Bone marrow (tissue), 2 donors: ENCODE data around the gene HDAC4.

Source experiments
- DNase-seq, 2 donors: peaks; one replicate each; lab custom pipeline; 2025; lab: John Stamatoyannopoulos, UW

Gene HDAC4

DNA sequence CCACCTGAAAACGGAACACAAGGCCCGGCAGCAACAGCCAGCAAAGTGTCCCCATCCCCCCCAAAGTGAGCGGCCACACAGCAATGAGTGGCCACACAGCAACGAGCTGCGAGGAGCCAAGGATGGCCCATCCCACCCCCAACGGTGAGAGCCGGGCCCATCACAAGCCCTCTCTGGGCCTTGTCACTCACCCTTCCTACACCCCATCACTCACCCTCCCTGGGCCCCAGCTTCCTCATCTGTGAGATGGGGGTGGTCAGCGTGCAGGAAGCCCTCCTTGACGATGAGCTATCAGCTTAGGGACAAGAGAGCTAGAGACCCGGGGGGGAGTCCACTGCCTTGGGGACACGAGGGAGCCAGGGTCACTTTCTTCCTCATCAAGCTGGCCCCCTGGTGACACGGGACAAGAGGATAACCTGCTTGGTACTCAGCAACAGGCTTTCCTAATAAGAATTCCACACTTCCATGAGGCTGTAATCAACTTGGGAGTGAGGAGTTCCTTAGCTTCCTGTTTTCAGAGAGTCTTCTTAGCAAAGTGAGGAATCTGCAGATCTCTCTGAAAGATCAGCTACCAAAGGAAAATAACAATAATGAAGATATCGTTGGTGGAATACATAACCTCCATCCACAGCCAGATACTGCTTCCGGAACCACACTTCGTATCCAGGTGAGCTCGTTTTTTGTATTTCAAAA is 92.8 kb downstream of the HDAC4 start:
- DNase-seq, result no peak

DNA sequence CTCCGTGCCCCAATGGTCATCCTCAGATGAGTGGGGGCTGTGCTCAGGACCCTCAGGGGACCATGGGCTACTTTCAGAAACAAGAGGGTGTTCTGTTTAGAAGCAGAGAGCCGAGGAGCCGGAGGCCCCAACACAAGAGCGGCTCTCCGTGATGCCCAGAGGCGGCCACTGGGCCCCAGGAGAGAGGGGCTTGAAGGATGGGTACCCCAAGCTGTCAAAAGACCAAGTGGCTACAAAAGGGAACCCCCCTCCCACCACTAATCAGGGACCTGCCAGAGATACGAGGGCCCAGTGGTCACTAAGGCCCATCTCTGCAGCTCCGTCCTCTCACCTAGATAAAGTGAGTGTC is 93.6 kb downstream of the HDAC4 start:
- no peak for DNase-seq

DNA sequence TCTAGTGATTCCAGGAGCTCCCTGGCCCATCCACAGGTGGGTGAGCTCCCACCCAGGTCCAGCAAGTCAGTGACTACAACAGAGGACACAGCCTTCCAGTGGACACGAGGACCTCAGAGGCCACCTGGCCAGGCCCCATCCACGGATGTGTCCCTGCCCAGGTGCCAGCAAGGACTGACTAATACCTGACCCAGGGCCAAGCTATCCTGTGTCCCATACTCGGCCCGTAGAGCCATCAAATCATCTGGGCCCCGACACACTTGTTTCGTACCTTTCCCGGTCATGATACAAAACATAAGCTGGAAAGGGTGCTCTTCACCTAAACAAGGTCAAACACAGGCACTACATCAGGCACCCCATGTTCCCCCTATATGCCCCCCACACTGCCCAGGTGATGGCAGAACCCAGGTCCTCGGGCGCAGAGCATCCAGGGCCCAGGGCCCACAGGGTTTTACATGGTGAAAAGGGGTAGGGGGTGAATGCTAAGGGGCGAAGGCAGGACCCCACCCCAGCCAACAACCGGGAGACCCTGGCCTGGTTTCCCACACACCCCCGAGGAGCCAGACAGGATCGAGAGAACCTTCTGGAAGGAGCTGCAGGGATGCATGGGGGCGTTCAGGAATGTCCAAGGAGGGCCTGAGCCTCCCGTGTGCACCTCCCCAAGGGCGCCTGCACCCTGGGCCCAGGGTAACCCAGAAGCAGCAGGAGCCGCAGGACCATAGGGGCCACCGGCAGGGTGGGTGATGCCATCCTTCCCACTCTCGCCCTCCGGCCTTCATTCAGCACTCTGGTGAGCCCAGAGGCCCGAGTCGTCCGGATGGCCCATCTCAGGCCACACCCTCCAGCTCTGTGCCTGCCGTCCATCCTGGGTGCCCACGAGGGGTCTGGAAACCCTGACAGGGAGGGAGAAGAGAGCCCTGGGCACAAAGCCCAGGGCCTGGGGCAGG is 94.3 kb downstream of the HDAC4 start:
- no peak for DNase-seq

DNA sequence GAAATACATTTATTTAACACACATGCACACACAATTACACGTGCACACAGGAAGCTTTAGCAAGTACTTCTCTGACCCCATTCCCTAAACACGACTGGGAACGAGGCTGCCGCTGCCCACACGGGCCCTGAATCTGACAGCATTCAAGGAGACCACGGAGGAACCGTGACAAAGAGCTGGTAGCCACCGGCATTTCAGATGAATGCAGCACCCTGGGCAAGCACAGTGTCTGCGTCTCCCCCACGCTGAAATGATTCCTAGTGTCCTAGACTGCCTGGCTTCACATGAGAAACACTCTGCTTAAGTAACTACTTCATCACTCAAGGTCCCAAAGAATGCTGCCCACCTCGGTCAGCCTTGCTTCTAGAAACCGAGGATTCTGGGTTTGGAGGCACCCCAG is 95.0 kb downstream of the HDAC4 start:
- no peak for DNase-seq

DNA sequence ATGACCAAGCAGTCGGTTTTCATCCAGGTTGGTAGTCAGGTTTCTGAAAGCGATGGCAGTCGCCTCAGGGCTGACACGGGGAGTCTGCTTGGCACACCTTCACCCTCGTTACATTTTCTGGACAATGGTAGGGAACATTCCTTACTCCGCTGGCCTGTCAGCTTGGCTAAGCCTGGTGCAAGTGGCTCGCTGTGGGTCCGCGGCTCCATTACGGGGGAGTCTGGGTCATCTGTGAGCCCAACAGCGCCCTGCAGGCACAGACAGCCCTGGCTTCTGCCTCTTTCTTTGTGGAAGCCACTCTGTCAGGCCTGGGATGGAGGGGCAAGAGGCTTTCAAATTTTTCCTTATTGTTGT is 95.6 kb downstream of the HDAC4 start:
- DNase-seq, result no peak

DNA sequence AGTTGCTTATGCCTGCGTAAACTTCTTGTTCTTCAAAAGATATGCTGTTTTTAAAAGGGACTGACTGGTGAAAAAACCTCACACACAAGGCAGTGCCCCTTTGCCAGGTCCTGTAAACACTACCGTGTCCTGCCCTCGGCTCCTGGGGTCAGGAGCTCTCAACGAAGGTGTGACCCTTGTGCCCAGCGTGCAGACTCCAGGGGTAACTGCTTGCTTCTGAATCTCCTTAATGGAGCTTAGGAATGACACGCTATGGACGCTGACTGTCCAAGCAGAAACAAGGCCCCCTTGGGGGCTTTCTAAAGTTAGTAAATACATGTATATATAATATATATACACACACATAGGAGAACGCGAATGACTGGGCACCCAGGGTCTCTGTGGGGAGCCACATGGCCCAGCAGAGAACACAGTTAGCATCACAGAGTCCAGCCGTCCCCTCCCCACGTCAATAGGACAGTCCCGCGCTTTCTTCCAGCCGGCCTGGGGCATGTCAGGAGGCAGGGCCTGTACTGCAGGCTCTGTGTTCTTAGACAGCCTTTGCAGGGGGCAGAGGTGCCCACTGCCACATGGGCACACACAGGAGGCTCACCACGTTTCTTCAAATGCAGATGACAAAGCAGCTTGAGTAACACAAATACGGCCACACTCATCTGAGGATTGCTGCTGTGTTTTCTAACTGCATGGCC is 96.1 kb downstream of the HDAC4 start:
- no peak for DNase-seq

DNA sequence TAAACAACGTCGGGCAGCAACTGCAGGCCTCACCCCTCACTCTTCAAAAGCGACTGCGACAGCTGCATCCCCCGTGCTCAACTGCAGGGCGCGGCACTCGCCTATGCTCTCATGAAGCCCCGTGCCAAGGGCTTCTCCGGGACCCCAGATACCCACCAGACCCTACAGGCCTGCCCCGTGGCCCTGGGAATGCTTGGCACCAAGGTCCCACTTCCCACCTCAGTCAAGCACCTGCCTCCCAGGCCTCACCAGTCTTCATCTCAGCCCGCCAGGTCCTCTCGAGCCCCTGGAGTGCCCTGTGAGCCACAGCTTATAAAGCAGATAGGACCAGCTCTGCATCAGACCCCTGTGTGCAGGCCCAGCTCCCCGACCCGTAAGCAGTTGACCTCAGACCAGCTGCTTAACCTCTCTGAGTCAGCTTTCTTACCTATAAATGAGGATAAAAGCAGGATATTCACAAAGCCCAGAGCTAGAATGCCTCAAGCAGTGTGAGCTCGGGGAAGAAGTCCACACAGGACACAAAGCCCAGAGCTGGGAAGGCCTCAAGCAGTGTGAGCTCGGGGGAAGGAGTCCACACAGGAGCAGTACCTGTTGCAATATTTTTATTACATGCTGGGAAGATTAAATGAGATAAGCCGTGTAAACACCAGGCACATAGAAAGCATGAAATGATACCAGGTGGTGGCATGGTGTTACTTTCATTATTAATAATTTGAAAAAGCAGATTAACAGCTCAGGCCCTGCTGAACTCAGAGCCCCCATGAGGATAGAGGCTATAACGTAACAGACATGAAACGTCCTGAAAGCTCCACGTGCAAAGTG is 96.9 kb downstream of the HDAC4 start:
- no peak for DNase-seq

DNA sequence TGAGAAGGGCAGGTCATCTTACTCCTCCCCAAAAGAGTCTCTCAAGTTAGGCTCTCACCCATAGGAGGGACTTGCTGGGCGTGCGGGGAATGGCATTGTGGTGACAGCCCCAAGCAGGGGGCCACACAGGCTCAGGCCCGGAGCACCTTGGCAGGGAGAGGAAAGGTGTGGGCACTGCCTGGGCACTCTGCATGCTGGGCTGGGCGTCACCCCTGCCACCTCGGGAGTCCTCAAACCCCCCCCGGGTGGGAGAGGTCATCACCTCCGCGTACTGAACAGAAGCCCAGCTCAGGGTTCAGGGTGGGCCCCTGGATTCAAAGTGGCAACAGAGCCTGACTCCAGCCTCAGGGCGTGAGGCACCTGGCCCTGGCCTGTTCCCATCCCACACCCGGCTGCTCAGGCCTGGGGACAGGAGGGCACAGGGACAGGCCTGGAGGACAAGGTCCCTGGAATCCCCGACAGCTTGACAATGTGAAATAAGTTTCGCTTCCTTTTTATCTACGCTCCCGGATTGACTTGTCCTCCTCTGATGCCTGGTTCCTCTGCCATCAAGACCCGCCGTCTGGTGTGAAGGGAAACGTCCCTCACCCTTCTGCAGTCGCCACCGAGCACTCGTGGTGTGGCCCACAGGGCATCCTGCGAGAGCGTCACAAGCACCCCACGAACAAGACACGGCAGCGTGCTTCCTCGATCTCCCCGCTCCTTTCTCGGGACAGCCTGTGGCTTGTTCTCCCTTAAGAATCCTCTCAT is 97.8 kb downstream of the HDAC4 start:
- peak in 1 of 2 donors; percentile 10 for DNase-seq

DNA sequence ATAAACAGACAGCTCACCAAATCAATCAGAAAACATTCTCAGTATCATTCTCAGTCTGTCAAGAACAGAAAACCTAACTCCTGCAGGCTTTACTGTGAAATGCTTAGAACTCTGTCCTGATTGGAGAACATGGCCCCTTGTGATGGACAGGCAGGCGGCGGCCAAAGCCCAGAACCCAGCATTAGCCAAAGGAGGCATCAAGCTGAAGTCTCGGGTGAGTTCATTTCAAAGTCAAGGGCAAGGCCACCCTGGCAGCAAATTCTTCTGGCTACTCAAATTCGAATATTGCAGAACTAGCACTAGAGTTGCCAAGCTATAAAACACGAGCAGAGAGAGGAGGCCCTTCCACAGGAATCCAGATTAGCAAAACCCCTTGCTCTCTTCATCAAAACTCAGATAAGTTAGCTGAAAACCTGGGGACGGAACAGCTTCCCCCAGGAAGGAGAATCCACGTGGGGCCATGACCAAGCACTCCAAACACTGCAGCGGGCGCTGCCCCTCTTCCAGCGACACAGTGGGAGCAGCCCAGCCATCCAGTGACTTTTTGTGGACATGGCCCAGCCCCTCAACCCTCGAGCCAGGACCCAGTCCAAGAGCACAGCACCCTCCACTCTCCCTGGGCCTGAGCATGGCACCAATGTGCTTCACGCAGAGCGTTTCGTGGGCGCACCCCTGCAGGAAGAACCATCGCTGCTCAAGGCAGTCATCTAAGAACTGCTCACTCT is 98.6 kb downstream of the HDAC4 start:
- no peak for DNase-seq

DNA sequence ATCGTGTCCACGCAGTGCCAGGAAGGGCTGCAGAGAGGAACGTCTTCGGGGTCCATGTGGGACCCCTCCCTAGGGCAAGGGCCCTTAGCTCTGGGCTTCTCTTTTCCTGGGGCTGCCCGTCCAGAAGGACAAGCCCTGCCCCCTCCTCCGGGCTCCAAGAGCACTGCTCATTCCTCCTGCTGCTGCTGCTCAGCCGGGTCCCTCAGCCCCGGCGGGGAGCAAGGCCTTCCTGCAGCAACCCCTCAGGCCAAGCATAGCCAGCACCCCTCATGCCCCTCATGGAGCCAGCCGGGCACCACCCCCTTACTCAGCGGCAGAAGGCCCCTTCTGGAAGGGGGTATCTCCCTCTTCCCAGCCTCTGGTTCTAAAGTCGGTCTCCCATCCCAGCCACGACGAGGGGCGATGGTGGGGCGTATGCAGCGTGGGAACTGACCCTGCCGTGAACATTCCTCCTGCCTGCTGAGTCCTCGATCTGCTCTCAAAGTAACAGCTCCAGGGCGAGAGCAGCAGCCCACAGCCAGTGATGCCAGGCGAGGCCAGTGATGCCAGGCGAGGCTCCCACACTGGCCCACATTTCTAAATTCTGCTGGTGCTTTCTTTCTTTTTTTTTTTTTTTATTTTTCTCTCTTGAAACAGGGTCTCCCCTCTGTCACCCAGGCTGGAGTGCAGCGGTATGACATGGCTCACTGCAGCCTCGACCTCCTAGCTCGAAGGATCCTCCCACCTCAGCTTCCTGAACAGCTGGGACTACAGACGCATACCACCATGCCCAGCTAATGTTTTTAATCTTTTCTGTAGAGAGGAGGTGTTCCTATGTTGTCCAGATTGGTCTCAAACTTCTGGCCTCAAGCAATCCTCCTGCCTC is 99.7 kb downstream of the HDAC4 start:
- DNase-seq, result no peak

DNA sequence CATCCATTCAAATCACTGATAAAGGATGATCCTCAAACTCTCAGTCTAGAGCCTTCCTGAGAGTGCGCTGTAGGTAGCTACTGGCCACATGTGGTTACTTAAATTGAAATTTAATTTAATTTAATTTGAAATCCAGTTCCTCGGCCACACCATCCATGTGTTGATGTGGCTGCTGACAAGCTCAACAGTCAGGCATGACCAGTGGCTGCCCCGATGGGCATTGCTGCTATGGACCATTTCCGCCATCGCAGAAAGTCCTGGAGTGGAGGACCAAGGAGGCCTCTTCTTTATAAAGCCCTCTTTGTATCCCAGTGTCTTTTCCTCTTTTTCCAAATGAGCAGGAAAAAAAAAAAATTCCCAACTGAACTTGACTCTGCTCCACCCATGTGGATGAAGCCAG is 100.6 kb downstream of the HDAC4 start:
- DNase-seq, result no peak

DNA sequence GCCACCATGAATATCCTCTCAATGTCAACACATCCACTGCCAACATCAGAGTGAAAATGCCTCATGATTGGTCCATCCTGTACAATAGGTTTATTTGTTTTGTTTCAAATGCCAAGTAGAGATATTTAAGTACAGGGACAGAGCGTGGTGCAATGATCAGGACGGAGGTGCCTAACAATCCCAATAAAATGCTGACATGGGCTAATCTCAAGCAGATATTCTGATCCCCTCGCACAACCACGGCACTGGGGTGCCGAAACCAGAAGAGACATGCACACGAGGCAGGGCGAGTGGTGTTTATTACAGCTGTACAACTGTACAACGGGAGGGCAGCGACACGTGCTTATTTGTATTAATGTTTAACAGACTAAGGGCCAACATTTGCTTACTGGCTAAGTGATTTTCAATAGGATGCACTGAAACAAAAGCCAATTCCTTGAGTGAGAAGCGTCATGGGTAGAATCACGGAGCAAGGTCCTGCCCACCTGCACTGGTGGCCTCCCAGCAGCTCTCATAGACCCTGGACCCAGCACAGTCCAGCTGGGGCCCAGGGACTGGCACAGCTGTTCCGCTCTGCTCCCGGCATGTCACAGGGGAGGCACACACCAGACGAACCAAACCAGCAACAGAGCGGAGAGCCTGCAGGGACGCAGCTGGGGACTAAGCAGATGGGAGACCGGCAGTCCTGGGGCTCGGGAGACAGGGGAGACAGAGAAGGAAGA is 101.4 kb downstream of the HDAC4 start:
- no peak for DNase-seq

DNA sequence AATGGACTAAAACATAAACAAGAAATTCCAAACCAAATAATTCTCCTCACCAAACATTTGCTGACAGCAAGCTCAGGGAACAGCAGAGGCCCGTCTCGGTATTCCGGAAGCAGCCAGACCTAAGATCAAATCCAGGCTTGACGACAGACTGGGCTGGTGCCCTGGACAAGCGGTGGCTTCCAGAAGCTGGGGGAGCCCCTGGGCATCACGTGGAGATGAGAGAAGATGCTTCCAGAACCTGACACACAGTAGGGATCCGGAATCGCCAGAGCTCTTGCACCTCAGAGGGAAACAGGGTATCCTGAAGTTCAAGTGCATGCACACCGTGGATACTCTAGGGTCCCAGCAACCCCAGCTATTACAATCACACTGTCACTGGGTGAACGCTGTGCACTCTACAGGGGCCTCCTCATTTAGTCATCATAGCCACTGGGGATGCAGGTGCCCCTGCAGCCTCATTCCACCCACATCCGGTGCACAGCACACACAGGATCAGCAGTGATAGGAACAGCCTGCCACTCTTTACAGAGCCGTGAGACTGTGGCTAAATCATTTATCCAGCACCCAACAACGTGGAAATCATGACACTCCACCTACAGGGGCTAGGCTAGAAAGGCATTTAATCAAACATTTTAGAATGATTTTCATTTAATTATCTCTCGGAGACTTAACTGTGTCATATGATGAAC is 102.6 kb downstream of the HDAC4 start:
- DNase-seq, result no peak

DNA sequence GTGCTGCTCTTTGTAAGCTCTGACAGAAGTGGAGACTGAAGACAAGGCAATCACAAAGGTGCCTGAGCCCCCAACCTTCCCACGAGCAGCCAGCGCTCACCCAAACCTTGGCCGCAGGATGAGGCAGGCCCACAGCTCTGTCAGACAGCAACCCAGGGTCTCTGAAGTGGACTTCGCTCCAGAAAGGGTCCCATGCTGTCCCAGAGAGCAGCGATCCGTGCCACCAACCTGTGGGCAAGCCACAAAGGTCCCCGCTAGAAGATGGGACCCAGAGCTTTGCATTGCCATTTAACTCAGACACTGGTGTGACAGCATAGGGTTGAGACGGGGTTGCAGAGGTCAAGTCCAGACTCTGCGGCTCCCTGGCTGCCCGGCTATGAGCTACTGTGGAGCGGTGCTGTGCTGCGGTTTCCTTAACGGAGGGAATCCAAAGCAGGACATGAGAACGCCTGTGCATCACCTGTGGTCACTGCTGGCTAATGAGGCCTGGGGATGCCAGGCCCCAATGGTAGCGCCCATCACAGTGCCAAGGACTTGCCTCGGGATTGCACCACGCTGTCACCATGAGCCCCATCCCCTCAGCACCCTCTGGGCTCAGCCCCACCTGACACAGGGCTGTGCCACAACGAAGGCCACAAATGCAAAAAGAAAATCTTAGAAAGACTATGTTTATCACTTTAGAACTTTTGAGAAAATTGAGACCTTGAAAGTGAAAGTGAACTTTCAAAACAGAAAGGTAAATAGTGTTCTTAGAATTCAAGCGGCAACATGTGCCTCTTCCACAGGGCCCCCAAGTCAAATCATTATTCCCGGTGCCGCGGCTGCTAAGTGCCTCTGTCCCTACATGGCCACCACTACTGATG is 103.4 kb downstream of the HDAC4 start:
- DNase-seq, result no peak

DNA sequence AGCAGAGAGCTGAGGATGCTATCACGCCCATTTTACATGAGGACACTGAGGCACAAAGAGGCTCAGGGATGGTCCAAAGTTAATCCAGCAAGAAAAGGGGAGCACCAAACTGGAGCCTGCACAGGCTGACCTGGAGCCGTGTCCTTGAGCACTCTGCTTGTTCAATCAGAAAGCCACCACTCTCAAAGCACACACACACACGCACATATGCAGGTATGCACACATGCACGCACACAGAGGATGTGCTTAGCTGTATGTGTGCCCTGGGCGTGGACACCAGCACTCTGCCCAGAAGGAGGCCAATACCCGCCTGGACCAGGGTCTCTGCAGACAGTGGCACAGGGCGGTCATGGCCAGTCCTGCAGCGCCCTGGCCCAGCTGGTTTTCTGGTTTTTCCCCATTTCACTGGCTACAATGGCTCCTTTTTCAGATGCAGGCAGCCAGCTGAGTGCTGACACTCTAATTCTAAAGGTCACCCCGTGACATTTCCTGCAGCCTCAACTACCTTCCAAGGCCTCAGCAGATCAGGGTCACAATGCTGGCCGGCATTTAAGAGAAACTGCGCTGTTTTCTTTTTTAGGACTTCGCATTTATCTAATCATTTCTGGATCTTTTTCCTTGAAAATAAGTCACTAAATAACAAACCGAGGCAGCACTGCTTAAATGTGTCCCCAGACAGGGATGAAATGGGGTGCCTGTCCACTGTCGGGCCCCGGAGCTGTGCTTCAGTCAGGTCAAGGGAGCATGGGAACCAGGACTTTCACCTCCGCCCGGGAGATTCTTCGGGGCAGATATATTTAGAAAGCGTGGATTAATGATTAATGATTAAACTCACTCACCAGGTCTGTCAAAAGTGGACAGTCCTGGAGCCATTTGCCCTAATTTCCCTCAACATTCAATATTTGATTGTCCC is 104.5 kb downstream of the HDAC4 start:
- no peak for DNase-seq

DNA sequence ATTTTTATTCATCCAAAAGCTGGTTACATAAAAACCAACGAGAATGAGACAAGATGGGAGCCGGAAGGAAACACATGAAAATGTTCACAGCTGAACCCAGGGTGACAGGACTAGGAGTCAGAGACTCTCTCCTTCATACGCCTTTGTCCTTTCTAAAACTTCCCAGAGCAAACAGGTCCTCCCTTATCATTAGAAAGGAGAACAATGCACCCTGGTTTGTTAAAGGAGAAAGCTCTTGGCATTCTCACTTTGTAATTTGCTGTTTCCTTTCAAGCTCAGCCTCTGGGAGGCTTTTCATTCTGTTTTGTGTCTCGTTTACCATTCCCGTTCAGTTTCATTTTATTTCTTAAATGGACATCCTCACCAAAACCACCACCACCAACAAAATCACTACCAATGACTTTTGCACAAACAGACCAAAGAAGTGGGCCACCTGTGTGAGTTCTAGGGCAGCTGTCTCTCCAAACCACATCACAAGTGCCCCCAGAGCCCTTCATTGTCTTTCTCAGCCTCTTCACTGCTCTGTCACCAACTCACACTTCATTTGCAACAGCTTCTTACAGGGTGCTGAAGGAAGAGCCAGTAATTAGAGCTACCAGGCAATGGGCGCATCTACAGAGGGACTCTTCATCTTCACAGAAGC is 105.3 kb downstream of the HDAC4 start:
- no peak for DNase-seq
